Esophagus squamous epithelium (tissue), 5 donors: Measurements from ENCODE around the gene CAMTA1. TPM values are rescaled to one million over a fixed set of nuclear protein-coding genes. Genes with fewer than 3 reads are reported as not detected.

Experiments used
- DNase-seq: peaks from one replicate; lab custom pipeline; 2025; lab: John Stamatoyannopoulos, UW
- H3K27ac ChIP-seq, 4 donors: fragments of 200-600 bp; sonication (generic); one replicate each; pipeline ENCODE4 v1.5.1; 2016 to 2019; ENCODE audit warnings: mild to moderate bottlenecking in 1 of 4
- H3K27me3 ChIP-seq, 4 donors: fragments of 200-600 bp; sonication (generic); 1 replicate in 3 of 4; 2 replicates in 1 of 4; pipeline versions ENCODE4 v1.5.1 to v1.6.0; 2017 to 2021; ENCODE audit warnings: antibody characterized with exemption in 1 of 4
- H3K36me3 ChIP-seq, 3 donors: fragments of 200-600 bp; sonication (generic); one replicate each; pipeline ENCODE4 v1.5.1; 2016 to 2019
- H3K4me1 ChIP-seq, 3 donors: fragments of 200-600 bp; sonication (generic); one replicate each; pipeline ENCODE4 v1.5.1; 2017 to 2019
- H3K4me3 ChIP-seq, 4 donors: fragments of 200-600 bp; sonication (generic); 1 replicate in 3 of 4; 2 replicates in 1 of 4; pipeline ENCODE4 v1.5.1; 2016 to 2019; ENCODE audit warnings: mild to moderate bottlenecking in 2 of 4, moderate library complexity in 1 of 4
- H3K9me3 ChIP-seq, 3 donors: fragments of 200-600 bp; sonication (generic); one replicate each; pipeline ENCODE4 v1.5.1; 2016 to 2019
- CTCF ChIP-seq, 6 experiments: fragments of 450-650 bp in 4 of 6; fragments of 200-600 bp in 2 of 6; sonication (generic) in 2 of 6; IDR thresholded peaks; one replicate each; pipeline ENCODE4 v1.5.1; 2016 to 2019; ENCODE audit warnings: antibody characterized with exemption in 6 of 6, mild to moderate bottlenecking in 4 of 6, moderate library complexity in 4 of 6
- POLR2A ChIP-seq, 4 donors: fragments of 450-650 bp; IDR thresholded peaks; one replicate each; pipeline ENCODE4 v1.6.1; 2017; ENCODE audit warnings: antibody characterized with exemption in 4 of 4, mild to moderate bottlenecking in 4 of 4, moderate library complexity in 3 of 4
- WGBS, 2 donors: methylation state at CpG; one replicate each; pipeline ENCODE4 v1.1.5; 2018; 5-methylcytosine and 5-hydroxymethylcytosine counted together
- intact Hi-C: fragments of 100-400 bp; cut with DNase I; formaldehyde crosslinking; loops from one replicate; pipeline ENCODE4 v1.15.0; 2022
- total RNA-seq, 4 donors: library from RNA; depleted of rRNA; stranded (reverse); fragments of >200 nt; gene quantifications; one replicate each; pipeline ENCODE4 v1.1.0, GENCODE V29; 2016
- donor health status: DM: yes; HTN: yes; CAD: no.

Gene CAMTA1
- total RNA-seq, 4 donors from 2014 or later, result 31.3 to 77.4 (median 45.9) TPM

GRCh38 chr1:7098641-7099040, 313.4 kb downstream of the CAMTA1 start:
- intact Hi-C loops, result no loop called here
- Histone ChIP-seq H3K4me3 (no peak overlapping the region), H3K9me3 (no peaks in the 10 kb centered on the region), H3K36me3 (no peaks in the 10 kb centered on the region), H3K27me3 (peaks cover 0 to 81% (median 0%) of the 10 kb centered on the region in 4 donors), H3K4me1 (no peaks in the 10 kb centered on the region), H3K27ac (no peak overlapping the region)
- TF ChIP-seq CTCF (IDR thresholded peaks at IDR 0.05), result no peak
- no peak for TF ChIP-seq POLR2A (IDR thresholded peaks at IDR 0.05)
- WGBS, 2 donors, result 80 to 87% methylated on average over 1 to 6 of the region's 7 CpGs
- no peak for DNase-seq

- no peaks in the 10 kb centered on the region for H3K36me3 ChIP-seq
- intact Hi-C loops, result no loop called here
- H3K9me3 ChIP-seq, result no peaks in the 10 kb centered on the region
- peaks cover 0 to 62% (median 0%) of the 10 kb centered on the region in 4 donors for H3K27me3 ChIP-seq
- H3K4me3 ChIP-seq, result no peak overlapping the region
- H3K4me1 ChIP-seq, result no peaks in the 10 kb centered on the region
- H3K27ac ChIP-seq, result no peak overlapping the region
- no peak for TF ChIP-seq POLR2A (IDR thresholded peaks at IDR 0.05)
- no peak for TF ChIP-seq CTCF (IDR thresholded peaks at IDR 0.05)
- DNase-seq, result no peak
- 69% methylated on average over 5 to 6 of the region's 8 CpGs for WGBS, 2 donors
Measured at GRCh38 chr1:7100479-7100878, 315.2 kb downstream of the CAMTA1 start.

GRCh38 chr1:7101187-7101586, 315.9 kb downstream of the CAMTA1 start:
- no peak for DNase-seq
- Histone ChIP-seq H3K27ac (no peak overlapping the region), H3K9me3 (no peaks in the 10 kb centered on the region), H3K4me1 (no peaks in the 10 kb centered on the region), H3K27me3 (peaks cover 0 to 55% (median 0%) of the 10 kb centered on the region in 4 donors), H3K4me3 (no peak overlapping the region), H3K36me3 (no peaks in the 10 kb centered on the region)
- intact Hi-C loops, result no loop called here
- WGBS, 2 donors, result 57 to 72% methylated on average over 4 to 5 of the region's 5 CpGs
- TF ChIP-seq CTCF (IDR thresholded peaks at IDR 0.05) (no peak), POLR2A (IDR thresholded peaks at IDR 0.05) (no peak)

GRCh38 chr1:7103361-7103782, 318.1 kb downstream of the CAMTA1 start:
- TF ChIP-seq CTCF (IDR thresholded peaks at IDR 0.05), result no peak
- TF ChIP-seq POLR2A (IDR thresholded peaks at IDR 0.05), result no peak
- no peaks in the 10 kb centered on the region for H3K36me3 ChIP-seq
- no peak overlapping the region for H3K27ac ChIP-seq
- intact Hi-C loops, result no loop called here
- H3K4me3 ChIP-seq, result no peak overlapping the region
- WGBS, 2 donors, result 81 to 84% methylated on average over 7 of the region's 7 CpGs
- H3K4me1 ChIP-seq, result no peaks in the 10 kb centered on the region
- H3K27me3 ChIP-seq, result peaks cover 0 to 50% (median 0%) of the 10 kb centered on the region in 4 donors
- H3K9me3 ChIP-seq, result no peaks in the 10 kb centered on the region
- no peak for DNase-seq

- H3K9me3 ChIP-seq, result no peaks in the 10 kb centered on the region
- DNase-seq, result no peak
- H3K4me3 ChIP-seq, result no peak overlapping the region
- WGBS, 2 donors, result 68 to 78% methylated on average over 6 of the region's 6 CpGs
- peaks cover 0 to 47% (median 0%) of the 10 kb centered on the region in 4 donors for H3K27me3 ChIP-seq
- intact Hi-C loops, result no loop called here
- no peaks in the 10 kb centered on the region for H3K36me3 ChIP-seq
- TF ChIP-seq POLR2A (IDR thresholded peaks at IDR 0.05) (no peak), CTCF (IDR thresholded peaks at IDR 0.05) (no peak)
- H3K27ac ChIP-seq, result no peak overlapping the region
- H3K4me1 ChIP-seq, result no peaks in the 10 kb centered on the region
Measured at GRCh38 chr1:7103874-7104273, 318.6 kb downstream of the CAMTA1 start.
